IPS-11a (cell line): ENCODE results near the gene CHST13.
A peak's percentile ranks its signal among the peaks of the same experiment; 100 is the strongest.

ENCODE experiments used
- H3K4me3 ChIP-seq: one replicate; pipeline ENCODE4 v1.5.1; 2013; ENCODE audit warnings: low read depth, low read length, control low read depth

The CHST13 gene

DNA sequence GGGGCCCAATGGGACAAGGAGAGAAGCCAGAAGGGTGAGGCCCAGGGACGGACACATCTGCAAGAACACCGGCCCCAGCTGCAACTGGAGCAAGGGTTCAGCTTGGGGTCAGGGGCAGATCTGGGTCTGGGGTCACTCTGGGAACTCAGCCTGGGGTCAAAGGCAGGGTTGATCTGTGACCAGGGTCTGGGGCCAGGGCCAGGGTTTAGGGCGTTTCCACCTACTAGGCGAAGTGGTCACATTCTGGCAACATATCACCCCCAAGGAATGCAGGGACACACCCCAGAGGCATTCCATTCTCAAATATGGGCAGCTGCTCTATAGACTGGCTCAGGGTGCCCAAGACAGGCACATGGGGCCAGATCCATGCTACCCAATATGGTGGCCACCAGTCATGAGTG lies 15.4 kb upstream of the CHST13 start:
- no peak overlapping the region for H3K4me3 ChIP-seq

- no peak overlapping the region for H3K4me3 ChIP-seq
Observed at GRCh38 chr3:126509597-126510307, 14.2 kb upstream of the CHST13 start.

GRCh38 chr3:126510308-126510910 lies 13.5 kb upstream of the CHST13 start:
- no peak overlapping the region for H3K4me3 ChIP-seq

DNA sequence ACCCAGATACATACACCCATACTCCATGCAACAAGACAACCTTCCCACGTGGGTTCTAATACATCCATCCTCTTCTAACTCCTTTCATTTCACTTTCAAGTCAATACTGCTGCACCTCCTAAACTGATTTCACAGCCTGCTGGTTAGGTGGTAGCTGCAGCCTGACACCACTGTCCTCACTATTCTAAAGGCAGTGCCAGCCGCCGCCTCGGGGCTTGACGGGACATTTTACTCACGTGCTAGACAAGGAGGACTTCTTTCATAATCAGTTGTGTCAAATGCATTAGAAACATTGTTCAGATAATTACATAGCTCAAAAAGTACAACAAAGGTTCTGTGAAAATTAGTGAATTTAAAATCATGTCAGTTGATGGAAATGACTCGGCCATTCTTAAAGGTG lies 12.7 kb upstream of the CHST13 start:
- no peak overlapping the region for H3K4me3 ChIP-seq

- H3K4me3 ChIP-seq: no peak overlapping the region
Observed at GRCh38 chr3:126512026-126512425, 11.9 kb upstream of the CHST13 start.

- H3K4me3 ChIP-seq: no peak overlapping the region
Observed at GRCh38 chr3:126512916-126513650, 10.9 kb upstream of the CHST13 start.

GRCh38 chr3:126514161-126514560 lies 9.8 kb upstream of the CHST13 start:
- no peak overlapping the region for H3K4me3 ChIP-seq

GRCh38 chr3:126515066-126515706 lies 8.8 kb upstream of the CHST13 start:
- H3K4me3 ChIP-seq: no peak overlapping the region

DNA sequence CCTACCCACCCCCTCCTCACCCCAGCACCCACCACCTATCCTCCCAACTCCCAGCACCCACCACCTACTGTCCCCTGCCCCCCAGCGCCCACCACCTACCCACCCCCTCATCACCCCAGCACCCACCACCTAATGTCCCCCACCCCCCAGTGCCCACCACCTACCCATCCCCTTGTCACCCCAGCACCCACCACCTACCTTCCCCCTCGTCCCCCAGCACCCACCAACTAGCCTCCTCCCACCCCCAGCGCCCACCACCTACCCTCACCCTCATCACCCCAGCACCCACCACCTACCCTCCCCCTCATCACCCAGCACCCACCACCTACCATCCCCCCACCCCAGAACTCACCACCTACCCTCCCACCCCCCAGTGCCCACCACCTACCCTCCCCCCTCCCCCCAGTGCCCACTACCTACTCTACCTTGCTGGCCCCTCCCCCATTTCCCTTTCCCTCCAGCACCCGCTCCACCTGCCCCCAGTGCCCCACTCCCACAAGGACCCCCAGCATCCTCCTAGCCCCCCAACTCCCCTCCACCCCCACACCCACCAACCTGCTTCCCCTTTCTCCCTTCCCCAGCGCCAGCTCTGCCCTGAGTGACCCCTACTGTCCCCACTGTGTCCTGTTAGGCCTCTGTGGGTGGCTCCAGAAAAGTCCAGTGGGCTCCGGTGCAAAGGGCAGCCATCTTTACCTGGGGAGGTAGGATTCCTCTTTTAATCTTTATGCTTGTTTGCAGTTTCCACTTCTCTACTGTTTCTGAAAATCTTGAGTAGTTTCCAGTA lies 7.6 kb upstream of the CHST13 start:
- no peak overlapping the region for H3K4me3 ChIP-seq

GRCh38 chr3:126516936-126517290 lies 7.0 kb upstream of the CHST13 start:
- no peak overlapping the region for H3K4me3 ChIP-seq

GRCh38 chr3:126517291-126517951 lies 6.5 kb upstream of the CHST13 start, which contains the start of gene UROC1:
Gene UROC1 (minus strand): TSS chr3:126517773. CDS start chr3:126517719, 54 bp downstream.
- H3K4me3 ChIP-seq: no peak within 1 kb of the TSS

DNA sequence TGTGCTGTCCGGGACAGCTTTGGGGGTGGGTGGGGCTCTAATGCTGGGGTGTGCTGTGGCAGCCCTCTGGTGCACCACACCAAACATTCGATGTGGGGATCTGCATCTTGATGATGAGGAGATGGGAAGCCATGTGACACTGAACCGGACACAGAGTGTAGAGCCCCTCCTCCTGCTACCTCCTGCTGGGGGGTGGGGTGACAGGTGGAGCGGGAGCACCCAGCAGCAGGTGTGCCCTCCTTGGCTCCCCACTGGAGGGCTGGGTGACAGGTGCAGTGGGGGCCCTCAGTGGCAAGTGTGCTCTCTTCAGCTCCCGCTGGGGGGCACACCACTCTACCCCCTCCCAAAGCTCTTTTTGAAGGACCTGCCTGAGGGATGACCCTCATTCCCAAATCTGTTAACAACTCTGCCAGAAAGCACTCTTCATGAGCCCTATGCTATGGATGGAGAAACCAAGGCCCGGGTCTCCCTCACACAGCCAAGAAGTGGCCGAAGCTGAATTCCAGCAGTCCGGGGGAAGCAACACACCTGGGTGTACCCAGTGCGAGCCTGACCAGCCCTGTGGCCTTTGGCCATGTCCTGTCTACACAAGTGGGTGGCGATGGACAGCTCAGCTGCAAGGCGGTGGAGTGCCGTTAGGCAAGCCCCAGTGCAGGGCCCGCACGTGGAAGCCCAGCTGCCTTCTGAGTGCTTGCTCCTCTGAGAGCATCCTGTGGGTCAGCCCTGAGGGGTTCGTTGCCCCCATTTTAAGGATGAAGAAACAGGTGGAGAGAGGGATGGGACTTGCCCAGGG lies 5.8 kb upstream of the CHST13 start:
- no peak overlapping the region for H3K4me3 ChIP-seq

GRCh38 chr3:126518779-126519177 lies 5.2 kb upstream of the CHST13 start:
- no peak overlapping the region for H3K4me3 ChIP-seq

DNA sequence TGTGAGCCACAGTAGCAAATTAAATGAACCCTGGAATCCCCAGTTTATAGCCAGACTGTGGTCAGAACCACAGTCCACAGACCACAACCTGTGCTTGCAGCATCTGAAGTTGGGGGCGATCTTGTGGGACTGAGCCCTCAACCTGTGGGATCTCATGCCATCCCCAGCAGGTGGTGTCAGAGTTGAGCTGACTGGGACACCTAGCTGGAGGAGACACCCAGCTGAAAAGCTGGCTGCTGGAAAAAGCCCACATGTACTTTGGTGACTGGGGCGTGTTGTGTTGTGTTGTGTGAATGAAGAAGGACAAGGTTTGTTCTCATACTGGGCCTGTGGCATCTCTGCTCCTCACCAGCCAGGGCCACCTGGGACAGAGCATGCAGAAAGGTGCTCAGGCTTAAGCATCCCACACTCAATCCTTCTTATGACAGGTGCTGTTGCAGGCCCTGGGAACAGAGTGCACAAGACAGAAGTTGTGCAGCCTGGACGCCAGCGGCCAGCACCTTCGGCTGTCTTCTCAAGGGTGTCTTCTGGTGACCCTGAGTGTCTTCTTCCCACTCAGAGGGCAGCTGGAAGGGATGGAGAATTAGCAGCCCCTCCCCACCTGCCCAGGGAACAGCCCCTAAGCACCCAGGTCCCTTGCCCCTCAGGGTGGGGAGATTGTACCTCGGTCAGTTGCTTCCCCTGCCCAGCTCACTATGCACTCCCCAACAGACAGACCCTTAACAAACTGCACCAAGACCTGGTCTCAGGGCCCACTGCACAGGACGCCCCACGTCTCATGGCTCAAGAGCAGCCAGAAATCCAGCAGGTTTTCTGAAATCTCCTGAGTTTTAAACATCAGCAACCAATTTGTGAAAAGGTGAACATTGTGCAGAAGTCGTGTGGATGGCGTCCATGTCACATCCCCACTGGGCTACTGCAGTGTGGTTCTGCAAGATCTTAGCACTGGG lies 4.2 kb upstream of the CHST13 start:
- H3K4me3 ChIP-seq: no peak overlapping the region

- H3K4me3 ChIP-seq: no peak overlapping the region
Observed at GRCh38 chr3:126521122-126521891, 2.6 kb upstream of the CHST13 start.

GRCh38 chr3:126522363-126522788 lies 1.6 kb upstream of the CHST13 start:
- H3K4me3 ChIP-seq: no peak overlapping the region

DNA sequence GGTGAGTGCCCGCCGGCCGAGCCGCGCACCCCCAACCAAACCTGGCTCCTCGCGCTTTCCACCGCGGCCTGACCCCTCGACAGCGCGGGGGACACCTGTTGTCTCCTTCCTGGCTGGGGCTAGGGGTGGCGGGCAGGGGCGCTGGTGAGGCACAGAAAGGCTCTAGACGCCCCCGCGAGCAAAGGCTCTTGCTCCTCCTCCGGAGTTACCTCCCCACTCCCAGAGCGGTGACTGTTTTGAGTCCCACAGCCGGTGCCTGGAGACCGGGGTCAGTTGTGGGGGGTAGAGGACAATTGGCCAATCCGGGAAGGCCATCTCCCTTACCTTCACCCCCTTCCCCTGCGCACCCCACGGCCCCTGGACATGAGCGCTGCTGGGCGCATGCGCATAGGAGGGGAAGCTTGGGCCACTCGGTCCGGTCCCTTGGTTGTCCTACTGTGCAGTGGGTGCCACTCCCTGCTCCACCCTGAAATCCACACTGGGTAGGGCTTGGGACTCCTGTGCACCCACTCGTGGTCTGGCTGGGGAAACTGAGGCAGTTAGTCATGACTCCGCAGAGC lies 554 bp downstream of the CHST13 start:
- peak overlapping the region; percentile 39 for H3K4me3 ChIP-seq
